Testis (tissue), 3 donors: ENCODE data around the gene A3GALT2. TPM values are rescaled to one million over a fixed set of nuclear protein-coding genes. Genes with fewer than 3 reads are reported as not detected.
A peak's percentile ranks its signal among the peaks of the same experiment; 100 is the strongest.

Experiments
- DNase-seq: peaks from one replicate; pipeline ENCODE4 v3.0.0-alpha.2; 2019
- H3K27ac ChIP-seq, 2 donors: fragments of 200-600 bp; sonication (generic); one replicate each; pipeline ENCODE4 v1.5.1; 2019
- H3K27me3 ChIP-seq: fragments of 200-600 bp; sonication (generic); one replicate; pipeline ENCODE4 v1.5.1; 2019
- H3K36me3 ChIP-seq: fragments of 200-600 bp; sonication (generic); one replicate; pipeline ENCODE4 v1.5.1; 2017; ENCODE audit warnings: low read depth; ENCODE audit errors: missing control alignments
- H3K4me1 ChIP-seq: fragments of 200-600 bp; sonication (generic); one replicate; pipeline ENCODE4 v1.5.1; 2019
- H3K4me3 ChIP-seq, 2 donors: fragments of 200-600 bp; sonication (generic); one replicate each; pipeline ENCODE4 v1.5.1; 2017 to 2019
- H3K9me3 ChIP-seq: fragments of 200-600 bp; sonication (generic); one replicate; pipeline ENCODE4 v1.5.1; 2017
- POLR2A ChIP-seq: fragments of 450-650 bp; IDR thresholded peaks from one replicate; pipeline ENCODE4 v1.6.1; 2017; ENCODE audit warnings: antibody characterized with exemption, mild to moderate bottlenecking, moderate library complexity
- WGBS, 2 donors: methylation state at CpG; one replicate each; pipeline ENCODE4 v1.1.5; 2018; 5-methylcytosine and 5-hydroxymethylcytosine counted together
- intact Hi-C: fragments of 100-400 bp; cut with DNase I; formaldehyde crosslinking; loops from one replicate; pipeline ENCODE4 v1.15.1; 2023; ENCODE audit warnings: low total_unique reads
- polyA plus RNA-seq: library from polyadenylated mRNA; stranded (reverse); fragments of 350-450 nt; fragmentation: Illumina TruSeq; extraction: RNeasy Lipid Tissue Mini Kit (QIAGEN cat#74804); gene quantifications from one replicate; pipeline ENCODE4 v1.2.3, GENCODE V29; 2014; ENCODE audit warnings: low read depth, low replicate concordance; ENCODE audit not compliant: insufficient read depth
- total RNA-seq, 2 donors: library from RNA; depleted of rRNA; stranded (reverse); fragments of >200 nt; gene quantifications; one replicate each; pipeline ENCODE4 v1.2.3, GENCODE V29; 2016
- TF ChIP-seq, protein P1 (sequence below), 3 experiments: fragments of 450-650 bp in 2 of 3; fragments of 200-600 bp in 1 of 3; sonication (generic) in 1 of 3; IDR thresholded peaks; one replicate each; pipeline ENCODE4 v1.5.1; 2016 to 2019; ENCODE audit warnings: antibody characterized with exemption in 3 of 3, mild to moderate bottlenecking in 2 of 3, moderate library complexity in 1 of 3

Gene A3GALT2
- total and polyA plus RNA-seq, 3 donors from 2014 or later = 0.87 to 1.7 TPM; not detected in 1

DNA sequence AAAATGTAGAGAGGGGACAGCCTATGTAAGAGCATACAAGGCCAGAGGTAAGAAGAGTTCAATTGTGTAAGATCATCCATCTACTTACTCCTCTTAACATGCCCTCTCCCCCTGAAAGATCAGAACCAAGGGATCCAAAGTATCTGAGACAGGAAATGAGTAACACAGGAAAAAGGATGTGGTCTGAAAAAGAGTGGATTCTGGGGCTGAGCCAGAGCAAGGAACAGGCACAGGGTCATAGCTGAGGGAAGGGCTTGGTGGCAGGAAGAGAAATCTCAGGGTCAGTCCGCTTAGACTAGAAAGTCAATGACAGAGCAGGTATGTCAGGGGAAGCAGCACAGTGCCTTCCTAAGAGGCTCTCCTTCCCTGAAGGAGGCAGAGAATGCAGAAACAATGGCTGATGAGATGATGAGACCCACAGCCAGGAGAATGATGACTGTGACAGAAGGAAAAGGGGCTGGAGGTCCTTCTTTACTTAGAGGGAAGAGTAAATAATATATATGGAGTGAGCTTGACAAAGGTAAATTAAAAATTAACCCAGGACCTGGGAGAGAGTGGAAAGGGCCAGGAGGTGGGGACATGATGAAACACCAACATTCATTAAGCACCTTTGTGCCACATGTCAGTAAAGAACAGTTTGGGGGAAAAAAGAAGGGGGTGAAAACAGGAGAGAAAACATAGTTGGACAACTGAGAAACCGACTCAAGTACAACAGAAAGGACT is 26.2 kb upstream of the A3GALT2 start:
- H3K27ac ChIP-seq = peak overlapping the region; percentile 86 to 97
- no peak for TF ChIP-seq POLR2A
- TF ChIP-seq, protein P1, sequence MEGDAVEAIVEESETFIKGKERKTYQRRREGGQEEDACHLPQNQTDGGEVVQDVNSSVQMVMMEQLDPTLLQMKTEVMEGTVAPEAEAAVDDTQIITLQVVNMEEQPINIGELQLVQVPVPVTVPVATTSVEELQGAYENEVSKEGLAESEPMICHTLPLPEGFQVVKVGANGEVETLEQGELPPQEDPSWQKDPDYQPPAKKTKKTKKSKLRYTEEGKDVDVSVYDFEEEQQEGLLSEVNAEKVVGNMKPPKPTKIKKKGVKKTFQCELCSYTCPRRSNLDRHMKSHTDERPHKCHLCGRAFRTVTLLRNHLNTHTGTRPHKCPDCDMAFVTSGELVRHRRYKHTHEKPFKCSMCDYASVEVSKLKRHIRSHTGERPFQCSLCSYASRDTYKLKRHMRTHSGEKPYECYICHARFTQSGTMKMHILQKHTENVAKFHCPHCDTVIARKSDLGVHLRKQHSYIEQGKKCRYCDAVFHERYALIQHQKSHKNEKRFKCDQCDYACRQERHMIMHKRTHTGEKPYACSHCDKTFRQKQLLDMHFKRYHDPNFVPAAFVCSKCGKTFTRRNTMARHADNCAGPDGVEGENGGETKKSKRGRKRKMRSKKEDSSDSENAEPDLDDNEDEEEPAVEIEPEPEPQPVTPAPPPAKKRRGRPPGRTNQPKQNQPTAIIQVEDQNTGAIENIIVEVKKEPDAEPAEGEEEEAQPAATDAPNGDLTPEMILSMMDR (IDR thresholded peaks at IDR 0.05) = no peak
- intact Hi-C loops = no loop called here

DNA sequence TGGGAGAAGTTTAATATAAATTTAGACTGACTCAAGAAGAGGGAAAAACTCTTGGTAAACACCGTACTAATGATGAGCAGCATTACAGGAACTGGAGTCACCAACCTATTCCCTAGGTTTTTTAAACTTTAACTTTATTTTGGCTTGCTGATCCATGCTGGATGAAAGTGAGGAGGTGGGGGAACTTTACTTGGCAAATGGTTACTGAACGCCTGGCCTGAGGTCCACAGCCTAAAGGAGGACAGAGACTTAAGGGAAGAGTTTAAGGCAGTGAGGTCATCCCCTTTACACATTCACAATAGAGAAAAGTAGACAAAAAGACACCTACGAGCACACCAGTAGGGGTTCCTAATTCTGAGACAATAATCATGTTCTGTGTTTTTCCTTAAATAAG is 25.6 kb upstream of the A3GALT2 start:
- Histone ChIP-seq H3K36me3 (no peaks in the 10 kb centered on the region), H3K27ac (peak overlapping the region; percentile 86 to 97), H3K27me3 (no peaks in the 10 kb centered on the region), H3K9me3 (no peaks in the 10 kb centered on the region), H3K4me3 (no peak overlapping the region), H3K4me1 (peaks cover 29% of the 10 kb centered on the region)
- no peak for DNase-seq
- 35 to 43% methylated on average over 3 of the region's 3 CpGs for WGBS, 2 donors
- TF ChIP-seq POLR2A = no peak
- TF ChIP-seq, protein P1 (IDR thresholded peaks at IDR 0.05) = no peak
- intact Hi-C loops = no loop called here

More for the DNA sequence above, 26.2 kb upstream of the A3GALT2 start:
- H3K4me3 ChIP-seq = peak overlapping the region; percentile 90 to 94
- peaks cover 24% of the 10 kb centered on the region for H3K4me1 ChIP-seq
- H3K36me3 ChIP-seq = no peaks in the 10 kb centered on the region
- no peaks in the 10 kb centered on the region for H3K9me3 ChIP-seq
- 23 to 33% methylated on average over 2 of the region's 2 CpGs for whole genome bisulfite sequencing, 2 donors
- no peak for DNase-seq
- no peaks in the 10 kb centered on the region for H3K27me3 ChIP-seq

DNA sequence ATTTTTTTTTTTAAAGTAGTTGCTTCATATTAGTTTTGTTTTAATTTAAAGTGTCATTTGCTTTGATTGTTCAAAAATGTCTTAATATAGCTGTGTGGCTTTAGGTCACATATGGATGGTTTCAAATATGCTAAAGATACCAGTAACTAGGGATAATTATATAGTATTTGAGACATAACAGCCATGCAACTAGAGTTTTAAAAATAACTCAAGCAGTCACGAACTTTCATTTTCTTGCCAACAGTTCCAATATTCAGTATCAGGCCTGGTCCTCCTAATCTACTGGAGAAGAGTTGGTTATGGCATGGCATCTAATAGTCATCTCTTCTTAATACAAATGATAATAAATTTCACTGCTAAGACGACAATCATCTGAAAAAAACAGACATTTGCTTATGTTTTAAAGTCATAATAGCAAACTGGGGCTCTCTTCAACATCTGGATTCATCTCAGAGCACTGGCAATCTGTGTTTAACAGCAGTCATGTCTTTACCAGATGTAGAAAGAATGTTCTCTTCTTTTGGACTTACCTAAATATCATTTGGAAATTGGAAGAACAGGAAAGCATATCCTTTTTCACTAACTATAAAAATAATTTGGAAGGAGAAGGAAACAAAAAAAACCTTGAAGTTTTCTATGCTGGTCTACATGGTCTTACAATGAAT is 24.1 kb upstream of the A3GALT2 start:
- H3K4me3 ChIP-seq = no peak overlapping the region
- H3K36me3 ChIP-seq = no peaks in the 10 kb centered on the region
- no peaks in the 10 kb centered on the region for H3K9me3 ChIP-seq
- H3K27me3 ChIP-seq = no peaks in the 10 kb centered on the region
- WGBS, 2 donors = 42 to 56% methylated on average over 2 of the region's 2 CpGs
- peaks cover 44% of the 10 kb centered on the region for H3K4me1 ChIP-seq
- TF ChIP-seq, protein P1 (IDR thresholded peaks at IDR 0.05) = no peak
- no peak for TF ChIP-seq POLR2A
- intact Hi-C loops = no loop called here
- no peak overlapping the region for H3K27ac ChIP-seq
- DNase-seq = no peak

DNA sequence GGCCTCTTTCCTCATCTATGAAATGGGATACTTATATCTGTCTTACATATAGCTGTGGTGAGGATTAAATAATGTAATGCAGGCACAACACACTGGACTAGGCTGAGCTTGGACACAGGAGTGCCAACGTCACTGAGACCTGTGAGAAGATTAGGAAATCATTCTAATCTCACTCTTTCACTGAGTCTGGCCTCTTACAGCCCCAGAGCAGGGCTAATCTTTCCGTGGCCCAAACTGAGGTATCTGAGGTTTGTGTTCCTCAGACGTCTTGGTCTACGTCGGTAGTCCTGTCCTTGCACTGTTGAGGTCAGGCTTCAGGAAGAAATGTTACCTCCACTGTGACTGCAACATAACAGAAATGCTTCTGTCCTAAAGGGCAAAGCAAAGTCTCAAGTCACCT is 22.6 kb upstream of the A3GALT2 start:
- H3K27me3 ChIP-seq = no peaks in the 10 kb centered on the region
- no peaks in the 10 kb centered on the region for H3K9me3 ChIP-seq
- no peak overlapping the region for H3K4me3 ChIP-seq
- intact Hi-C loops = no loop called here
- peaks cover 54% of the 10 kb centered on the region for H3K4me1 ChIP-seq
- H3K27ac ChIP-seq = no peak overlapping the region
- no peak for DNase-seq
- TF ChIP-seq POLR2A = no peak
- TF ChIP-seq, protein P1 (IDR thresholded peaks at IDR 0.05) = no peak
- WGBS, 2 donors = 32 to 39% methylated on average over 5 of the region's 5 CpGs
- H3K36me3 ChIP-seq = no peaks in the 10 kb centered on the region
